ENCODE measurements around the gene ZMIZ1.

The ZMIZ1 gene

DNA sequence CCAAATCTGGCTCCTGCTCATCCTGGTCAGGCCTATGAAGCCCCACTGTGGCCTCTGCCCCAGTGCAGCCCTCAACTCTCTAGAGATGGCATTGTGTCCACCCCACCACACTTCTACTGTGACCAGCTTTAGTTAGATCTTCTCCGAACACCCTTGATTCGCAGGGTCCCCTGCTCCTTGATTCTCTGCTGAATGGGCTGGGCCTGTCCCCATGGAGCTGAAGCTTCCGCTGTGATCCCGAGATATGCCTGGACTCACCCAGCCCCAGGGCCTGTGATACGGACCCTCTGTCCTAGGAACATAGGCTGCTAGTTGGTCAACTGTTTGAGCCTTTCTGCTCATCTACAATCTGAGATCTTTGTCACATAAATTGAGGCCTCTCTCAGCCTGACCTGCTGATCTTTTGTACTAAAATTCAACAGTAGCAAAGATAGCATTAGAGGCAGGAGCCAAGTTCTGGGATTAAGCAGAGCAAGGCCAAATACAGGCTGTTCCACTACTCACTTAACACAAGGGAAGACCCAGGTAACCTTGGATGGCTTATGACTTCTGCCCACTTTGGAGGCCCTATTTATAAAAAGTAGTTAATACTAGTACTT lies 272.0 kb downstream of the ZMIZ1 start:
- DNase-seq: no peak
- no peaks in the 10 kb centered on the region for H3K9me3 ChIP-seq
- TF ChIP-seq, protein P1, sequence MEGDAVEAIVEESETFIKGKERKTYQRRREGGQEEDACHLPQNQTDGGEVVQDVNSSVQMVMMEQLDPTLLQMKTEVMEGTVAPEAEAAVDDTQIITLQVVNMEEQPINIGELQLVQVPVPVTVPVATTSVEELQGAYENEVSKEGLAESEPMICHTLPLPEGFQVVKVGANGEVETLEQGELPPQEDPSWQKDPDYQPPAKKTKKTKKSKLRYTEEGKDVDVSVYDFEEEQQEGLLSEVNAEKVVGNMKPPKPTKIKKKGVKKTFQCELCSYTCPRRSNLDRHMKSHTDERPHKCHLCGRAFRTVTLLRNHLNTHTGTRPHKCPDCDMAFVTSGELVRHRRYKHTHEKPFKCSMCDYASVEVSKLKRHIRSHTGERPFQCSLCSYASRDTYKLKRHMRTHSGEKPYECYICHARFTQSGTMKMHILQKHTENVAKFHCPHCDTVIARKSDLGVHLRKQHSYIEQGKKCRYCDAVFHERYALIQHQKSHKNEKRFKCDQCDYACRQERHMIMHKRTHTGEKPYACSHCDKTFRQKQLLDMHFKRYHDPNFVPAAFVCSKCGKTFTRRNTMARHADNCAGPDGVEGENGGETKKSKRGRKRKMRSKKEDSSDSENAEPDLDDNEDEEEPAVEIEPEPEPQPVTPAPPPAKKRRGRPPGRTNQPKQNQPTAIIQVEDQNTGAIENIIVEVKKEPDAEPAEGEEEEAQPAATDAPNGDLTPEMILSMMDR (IDR thresholded peaks at IDR 0.05; ENCODE audit: low read depth, low read length): no peak
- no peaks in the 10 kb centered on the region for H3K27me3 ChIP-seq
- H3K36me3 ChIP-seq: no peaks in the 10 kb centered on the region
- no peak overlapping the region for H3K4me3 ChIP-seq (ENCODE audit: low read depth, low read length)
- no peaks in the 10 kb centered on the region for H3K4me1 ChIP-seq

DNA sequence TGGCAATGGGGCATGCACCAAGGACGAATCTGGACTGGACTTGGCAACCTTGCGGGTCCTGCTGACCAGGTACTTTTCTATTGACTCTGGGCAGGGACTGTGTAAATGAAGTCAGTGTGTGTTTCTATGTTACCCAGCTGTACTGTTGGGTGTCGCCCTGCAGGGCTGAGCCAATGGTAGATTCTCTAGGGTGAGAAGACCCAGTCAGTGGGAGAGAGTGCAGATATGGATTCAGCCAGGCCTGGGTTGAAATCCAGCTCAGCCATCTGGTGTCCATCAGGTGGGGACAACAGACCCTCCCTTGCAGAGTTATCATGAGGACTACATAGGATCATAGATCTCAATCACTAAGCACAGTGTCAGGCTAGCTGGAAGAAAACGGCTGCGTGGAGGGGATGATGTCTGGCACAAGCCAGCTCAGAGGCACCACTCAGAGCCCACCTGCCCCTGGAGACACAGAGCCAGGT lies 273.6 kb downstream of the ZMIZ1 start:
- peak; percentile 46 for DNase-seq
- Histone ChIP-seq H3K4me3 (ENCODE audit: low read depth, low read length) (no peak overlapping the region), H3K9me3 (no peaks in the 10 kb centered on the region), H3K4me1 (peaks cover 6% of the 10 kb centered on the region), H3K27me3 (no peaks in the 10 kb centered on the region), H3K36me3 (no peaks in the 10 kb centered on the region)
- TF ChIP-seq, protein P1 (IDR thresholded peaks at IDR 0.05; ENCODE audit: low read depth, low read length): no peak

DNA sequence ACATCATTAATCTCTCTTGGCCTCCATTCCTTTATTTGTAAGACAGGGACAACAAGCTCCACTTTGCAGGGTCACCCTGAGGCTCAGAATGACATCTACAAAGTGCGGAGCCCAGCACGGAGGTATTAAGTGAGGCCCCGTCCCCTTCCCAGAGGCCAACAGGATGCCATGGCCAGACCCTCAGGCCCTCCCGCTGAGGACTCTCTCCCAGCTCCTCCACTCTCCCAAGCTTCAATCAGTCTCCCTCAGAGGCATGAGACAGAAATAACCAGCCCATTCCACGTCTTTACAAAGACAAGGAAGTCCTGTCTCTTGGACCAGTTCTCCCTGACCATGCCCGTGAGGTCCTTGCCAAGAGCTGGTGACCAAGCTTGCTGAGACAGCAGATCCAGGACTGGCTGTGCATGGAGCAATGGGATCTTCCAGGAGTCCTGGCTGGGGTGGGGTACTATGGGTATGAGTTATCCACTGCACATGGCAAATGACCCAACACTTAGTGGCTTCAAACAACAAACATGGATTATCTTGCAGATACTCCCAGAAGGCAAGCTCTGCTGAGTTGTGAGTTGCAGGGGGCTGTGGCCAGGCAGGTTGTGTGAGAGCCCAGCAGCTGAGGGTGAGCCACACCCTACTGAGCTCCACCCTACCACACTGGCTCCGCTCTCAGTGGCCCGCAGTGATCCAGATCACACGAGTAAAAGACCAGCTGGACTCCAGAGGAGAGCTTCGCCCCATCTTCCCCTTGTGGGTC lies 274.2 kb downstream of the ZMIZ1 start:
- H3K27me3 ChIP-seq: no peaks in the 10 kb centered on the region
- TF ChIP-seq, protein P1 (IDR thresholded peaks at IDR 0.05; ENCODE audit: low read depth, low read length): no peak
- DNase-seq: no peak
- no peaks in the 10 kb centered on the region for H3K9me3 ChIP-seq
- H3K4me1 ChIP-seq: peaks cover 6% of the 10 kb centered on the region
- H3K36me3 ChIP-seq: no peaks in the 10 kb centered on the region
- no peak overlapping the region for H3K4me3 ChIP-seq (ENCODE audit: low read depth, low read length)

GRCh38 chr10:79344502-79345195 lies 275.9 kb downstream of the ZMIZ1 start:
- Histone ChIP-seq H3K9me3 (no peaks in the 10 kb centered on the region), H3K36me3 (peaks cover 11% of the 10 kb centered on the region), H3K4me1 (peaks cover 6% of the 10 kb centered on the region), H3K4me3 (ENCODE audit: low read depth, low read length) (no peak overlapping the region), H3K27me3 (no peaks in the 10 kb centered on the region)
- DNase-seq: no peak
- TF ChIP-seq, protein P1 (IDR thresholded peaks at IDR 0.05; ENCODE audit: low read depth, low read length): no peak

DNA sequence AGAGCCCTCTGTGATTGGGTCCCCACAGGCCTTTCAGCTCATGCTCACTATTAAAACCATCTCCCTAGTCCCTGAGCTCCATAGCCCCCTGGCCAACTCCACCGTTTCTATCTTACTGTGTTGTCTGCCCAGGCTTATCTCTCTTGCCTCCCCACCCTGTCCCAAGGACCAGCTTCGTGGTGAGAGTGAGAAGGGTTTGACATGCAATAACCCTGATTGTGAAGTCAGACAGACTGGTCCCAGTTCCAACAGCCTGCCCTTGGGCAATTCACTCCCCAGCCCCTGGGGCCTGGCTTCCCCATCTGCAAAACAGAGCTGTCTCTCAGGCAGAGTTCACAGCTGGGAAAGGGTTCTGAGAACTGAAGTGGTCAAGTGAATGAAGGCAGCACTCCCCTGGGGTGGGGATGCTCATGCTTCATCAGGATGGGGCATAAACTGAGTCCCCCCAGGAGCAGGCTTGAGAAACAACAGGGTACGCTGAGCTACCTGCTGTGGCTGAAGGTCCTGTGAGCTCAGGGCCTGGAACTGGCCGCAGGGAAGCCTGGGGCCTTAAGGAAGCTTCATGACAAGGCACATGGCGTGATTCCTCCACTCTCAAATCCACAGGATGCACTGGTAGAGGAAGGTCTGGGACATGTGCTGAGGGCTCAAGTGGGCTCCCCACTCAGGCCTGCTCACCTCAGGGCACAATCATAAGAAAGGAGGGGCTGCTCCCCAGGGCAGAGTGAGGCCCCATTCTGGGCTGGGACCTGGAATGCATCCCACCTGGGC lies 276.7 kb downstream of the ZMIZ1 start:
- Histone ChIP-seq H3K27me3 (no peaks in the 10 kb centered on the region), H3K9me3 (no peaks in the 10 kb centered on the region), H3K4me3 (ENCODE audit: low read depth, low read length) (no peak overlapping the region), H3K36me3 (peaks cover 19% of the 10 kb centered on the region), H3K4me1 (peaks cover 6% of the 10 kb centered on the region)
- TF ChIP-seq, protein P1 (IDR thresholded peaks at IDR 0.05; ENCODE audit: low read depth, low read length): no peak
- DNase-seq: no peak
